Nephron progenitor cell (in vitro differentiated cells): ENCODE data around the gene TMBIM4.
"Not testable (repeated sequence)": the region's sequence is repeated elsewhere in the genome, so short reads cannot be mapped to it uniquely, and the experiment has no call there.

Experiments
- DNase-seq: peaks from one replicate; pipeline ENCODE4 v3.0.0; 2021
- H3K27ac Mint-ChIP-seq: 2 replicates; pipeline ENCODE4 v1.8.0; 2021; ENCODE audit warnings: mild to moderate bottlenecking, moderate library complexity, mixed read lengths
- H3K27me3 Mint-ChIP-seq: 2 replicates; pipeline ENCODE4 v1.8.0; 2021; ENCODE audit warnings: mild to moderate bottlenecking, low read depth, mixed read lengths; ENCODE audit not compliant: poor library complexity
- H3K36me3 Mint-ChIP-seq: 2 replicates; pipeline ENCODE4 v1.8.0; 2021; ENCODE audit warnings: low read depth, mixed read lengths
- H3K4me1 Mint-ChIP-seq: 2 replicates; pipeline ENCODE4 v1.8.0; 2021; ENCODE audit warnings: mixed read lengths
- H3K4me3 Mint-ChIP-seq: 2 replicates; pipeline ENCODE4 v1.8.0; 2021; ENCODE audit warnings: mild to moderate bottlenecking, moderate library complexity, mixed read lengths
- H3K9me3 Mint-ChIP-seq: 2 replicates; pipeline ENCODE4 v1.8.0; 2021; ENCODE audit warnings: mild to moderate bottlenecking, moderate library complexity, mixed read lengths
- CTCF ChIP-seq: fragments of 200-600 bp; sonication (generic); IDR thresholded peaks from 2 replicates; pipeline ENCODE4 v1.5.0; 2021; ENCODE audit warnings: antibody characterized with exemption

The TMBIM4 gene

GRCh38 chr12:66188584-66189485 lies 19.0 kb upstream of the TMBIM4 start, which contains the start of gene IRAK3:
TSS of gene IRAK3 (plus strand) at chr12:66189214. CDS start at chr12:66189300, 86 bp downstream.
- Mint-ChIP-seq H3K27ac (no peak within 1 kb of the TSS), H3K4me3 (peak within 1 kb of the TSS; percentile 70), H3K36me3 (peaks cover 6% of the 10 kb centered on the region), H3K9me3 (peaks cover 22% of the 10 kb centered on the region), H3K4me1 (no peaks in the 10 kb centered on the region), H3K27me3 (peaks cover 63% of the 10 kb centered on the region)
- TF ChIP-seq CTCF = no peak
- DNase-seq = peak; percentile 55

- H3K36me3 Mint-ChIP-seq = peaks cover 6% of the 10 kb centered on the region
- no peak overlapping the region for H3K27ac Mint-ChIP-seq
- peak overlapping the region; percentile 70 for H3K4me3 Mint-ChIP-seq
- DNase-seq = no peak
- H3K27me3 Mint-ChIP-seq = peaks cover 64% of the 10 kb centered on the region
- H3K4me1 Mint-ChIP-seq = no peaks in the 10 kb centered on the region
- H3K9me3 Mint-ChIP-seq = peaks cover 22% of the 10 kb centered on the region
- no peak for TF ChIP-seq CTCF
These were observed 18.0 kb upstream of the TMBIM4 start for GRCh38 chr12:66187821-66188220.

GRCh38 chr12:66187036-66187435 lies 17.2 kb upstream of the TMBIM4 start:
- H3K9me3 Mint-ChIP-seq = peaks cover 22% of the 10 kb centered on the region
- no peak overlapping the region for H3K4me3 Mint-ChIP-seq
- no peak for TF ChIP-seq CTCF
- H3K27ac Mint-ChIP-seq = no peak overlapping the region
- peaks cover 6% of the 10 kb centered on the region for H3K36me3 Mint-ChIP-seq
- H3K27me3 Mint-ChIP-seq = peaks cover 68% of the 10 kb centered on the region
- H3K4me1 Mint-ChIP-seq = no peaks in the 10 kb centered on the region
- DNase-seq = no peak

GRCh38 chr12:66184822-66185221 lies 15.0 kb upstream of the TMBIM4 start:
- peaks cover 22% of the 10 kb centered on the region for H3K9me3 Mint-ChIP-seq
- H3K4me1 Mint-ChIP-seq, H3K36me3 Mint-ChIP-seq, H3K4me3 Mint-ChIP-seq, H3K27ac Mint-ChIP-seq, DNase-seq: not testable (repeated sequence)
- peaks cover 46% of the 10 kb centered on the region for H3K27me3 Mint-ChIP-seq

GRCh38 chr12:66182956-66183355 lies 13.2 kb upstream of the TMBIM4 start:
- peaks cover 34% of the 10 kb centered on the region for H3K27me3 Mint-ChIP-seq
- peaks cover 17% of the 10 kb centered on the region for H3K9me3 Mint-ChIP-seq
- peaks cover 3% of the 10 kb centered on the region for H3K36me3 Mint-ChIP-seq
- no peak overlapping the region for H3K27ac Mint-ChIP-seq
- no peak for DNase-seq
- H3K4me1 Mint-ChIP-seq = no peaks in the 10 kb centered on the region
- no peak for TF ChIP-seq CTCF
- H3K4me3 Mint-ChIP-seq = no peak overlapping the region

GRCh38 chr12:66176105-66176900 lies 6.5 kb upstream of the TMBIM4 start:
- no peak for DNase-seq
- H3K9me3 Mint-ChIP-seq = peaks cover 32% of the 10 kb centered on the region
- H3K27me3 Mint-ChIP-seq = peaks cover 4% of the 10 kb centered on the region
- no peak for TF ChIP-seq CTCF
- no peaks in the 10 kb centered on the region for H3K4me1 Mint-ChIP-seq
- peaks cover 9% of the 10 kb centered on the region for H3K36me3 Mint-ChIP-seq
- H3K27ac Mint-ChIP-seq = no peak overlapping the region
- no peak overlapping the region for H3K4me3 Mint-ChIP-seq

GRCh38 chr12:66174391-66175325 lies 4.9 kb upstream of the TMBIM4 start:
- not testable (repeated sequence) for H3K27me3 Mint-ChIP-seq, H3K4me3 Mint-ChIP-seq, H3K27ac Mint-ChIP-seq, H3K4me1 Mint-ChIP-seq, H3K36me3 Mint-ChIP-seq
- peaks cover 46% of the 10 kb centered on the region for H3K9me3 Mint-ChIP-seq
- peak; percentile 8 for DNase-seq
